ENCODE measurements around the gene PEG3.

DNA sequence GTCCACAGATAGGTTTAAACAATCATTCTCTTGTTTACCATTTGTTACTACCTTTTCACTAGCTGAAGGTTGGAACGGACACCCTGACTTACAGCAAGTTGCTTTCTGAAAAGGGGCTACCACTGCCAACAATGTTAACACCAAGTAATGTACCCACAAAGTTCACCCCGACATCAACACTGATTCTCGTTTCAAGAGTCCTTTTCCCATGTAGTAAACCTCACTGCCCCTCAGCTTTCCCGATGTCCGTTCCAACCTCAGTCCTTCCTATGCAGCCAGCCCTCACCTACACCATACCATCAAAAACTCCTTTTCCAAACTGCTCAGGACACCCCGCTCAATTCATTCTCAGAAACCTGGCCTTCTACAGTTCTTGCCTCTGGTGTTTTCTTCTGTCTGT lies 29.0 kb downstream of the PEG3 start:
- TF ChIP-seq EZH2 (IDR thresholded peaks at IDR 0.05) (no peak), EZH2phosphoT487 (IDR thresholded peaks at IDR 0.05) (no peak)
- TF ChIP-seq, protein P1, sequence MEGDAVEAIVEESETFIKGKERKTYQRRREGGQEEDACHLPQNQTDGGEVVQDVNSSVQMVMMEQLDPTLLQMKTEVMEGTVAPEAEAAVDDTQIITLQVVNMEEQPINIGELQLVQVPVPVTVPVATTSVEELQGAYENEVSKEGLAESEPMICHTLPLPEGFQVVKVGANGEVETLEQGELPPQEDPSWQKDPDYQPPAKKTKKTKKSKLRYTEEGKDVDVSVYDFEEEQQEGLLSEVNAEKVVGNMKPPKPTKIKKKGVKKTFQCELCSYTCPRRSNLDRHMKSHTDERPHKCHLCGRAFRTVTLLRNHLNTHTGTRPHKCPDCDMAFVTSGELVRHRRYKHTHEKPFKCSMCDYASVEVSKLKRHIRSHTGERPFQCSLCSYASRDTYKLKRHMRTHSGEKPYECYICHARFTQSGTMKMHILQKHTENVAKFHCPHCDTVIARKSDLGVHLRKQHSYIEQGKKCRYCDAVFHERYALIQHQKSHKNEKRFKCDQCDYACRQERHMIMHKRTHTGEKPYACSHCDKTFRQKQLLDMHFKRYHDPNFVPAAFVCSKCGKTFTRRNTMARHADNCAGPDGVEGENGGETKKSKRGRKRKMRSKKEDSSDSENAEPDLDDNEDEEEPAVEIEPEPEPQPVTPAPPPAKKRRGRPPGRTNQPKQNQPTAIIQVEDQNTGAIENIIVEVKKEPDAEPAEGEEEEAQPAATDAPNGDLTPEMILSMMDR (IDR thresholded peaks at IDR 0.05): no peak

All from neural progenitor cell (in vitro differentiated cells).